Smooth muscle cell (in vitro differentiated cells): Measurements from ENCODE around the gene RTTN. TPM values are rescaled to one million over a fixed set of nuclear protein-coding genes. Genes with fewer than 3 reads are reported as not detected.

ENCODE experiments used
- DNase-seq: peaks from one replicate; lab custom pipeline; 2025; ENCODE audit not compliant: unreplicated experiment; lab: John Stamatoyannopoulos, UW
- H2AFZ ChIP-seq: fragments of 200-600 bp; sonication (generic); 2 replicates; pipeline ENCODE4 v1.6.0; 2016; ENCODE audit warnings: antibody characterized with exemption, low read depth, mild to moderate bottlenecking
- H3F3A ChIP-seq: fragments of 200-600 bp; sonication (generic); 2 replicates; pipeline ENCODE4 v1.6.0; 2017; ENCODE audit warnings: antibody characterized with exemption, low read depth
- H3K27ac ChIP-seq: fragments of 200-600 bp; sonication (generic); 2 replicates; pipeline ENCODE4 v1.5.1; 2016; ENCODE audit warnings: low read depth, mild to moderate bottlenecking
- H3K27me3 ChIP-seq: fragments of 200-600 bp; sonication (generic); 2 replicates; pipeline ENCODE4 v1.6.1; 2016; ENCODE audit warnings: low read depth, mild to moderate bottlenecking
- H3K36me3 ChIP-seq: fragments of 200-600 bp; sonication (generic); 2 replicates; pipeline ENCODE4 v1.5.1; 2016; ENCODE audit warnings: low read depth
- H3K4me1 ChIP-seq: fragments of 200-600 bp; sonication (generic); 2 replicates; pipeline ENCODE4 v1.5.1; 2016; ENCODE audit warnings: low read depth
- H3K4me2 ChIP-seq: fragments of 200-600 bp; sonication (generic); 2 replicates; pipeline ENCODE4 v1.6.0; 2016; ENCODE audit warnings: mild to moderate bottlenecking
- H3K4me3 ChIP-seq: fragments of 200-600 bp; sonication (generic); 2 replicates; pipeline ENCODE4 v1.5.1; 2016; ENCODE audit warnings: mild to moderate bottlenecking
- H3K79me2 ChIP-seq: fragments of 200-600 bp; sonication (generic); 2 replicates; pipeline ENCODE4 v1.6.0; 2016; ENCODE audit warnings: low read depth, mild to moderate bottlenecking
- H3K9ac ChIP-seq: fragments of 200-600 bp; sonication (generic); 2 replicates; pipeline ENCODE4 v1.6.0; 2016; ENCODE audit warnings: low read depth
- H3K9me3 ChIP-seq: fragments of 200-600 bp; sonication (generic); replicated peaks from 2 replicates; pipeline ENCODE4 v1.5.1; 2016; ENCODE audit warnings: low read depth
- H4K20me1 ChIP-seq: fragments of 200-600 bp; sonication (generic); 2 replicates; pipeline ENCODE4 v1.6.0; 2016; ENCODE audit warnings: low read depth
- CTCF ChIP-seq: fragments of 200-600 bp; sonication (generic); IDR thresholded peaks from 2 replicates; pipeline ENCODE4 v1.5.1; 2017; ENCODE audit warnings: borderline replicate concordance, mild to moderate bottlenecking, antibody characterized with exemption; ENCODE audit not compliant: insufficient read depth, poor library complexity, severe bottlenecking
- WGBS: methylation state at CpG from one replicate; pipeline ENCODE4 v1.1.7; 2016; ENCODE audit warnings: low lambda C conversion rate; 5-methylcytosine and 5-hydroxymethylcytosine counted together
- polyA plus RNA-seq: library from polyadenylated mRNA; unstranded; fragments of >200 nt; fragmentation: Nextera tagmentation; extraction: Ambion mirVana; gene quantifications from 2 replicates; pipeline ENCODE4 v1.2.1, GENCODE V29; 2016
- total RNA-seq: library from RNA; depleted of rRNA; stranded (reverse); fragments of >200 nt; gene quantifications from 2 replicates; pipeline ENCODE4 v1.2.3, GENCODE V29; 2014

RTTN gene
- total and polyA plus RNA-seq, 2 experiments from 2014 or later, result 3.6 to 17.3 TPM

GRCh38 chr18:70146174-70146573 lies 59.3 kb downstream of the RTTN start:
- 96% methylated on average over 2 of the region's 2 CpGs for WGBS
- no peak overlapping the region for H3K4me2 ChIP-seq

GRCh38 chr18:70142001-70142400 lies 63.5 kb downstream of the RTTN start:
- Histone ChIP-seq H3K36me3 (no peaks in the 10 kb centered on the region), H3K4me2 (no peak overlapping the region), H2AFZ (no peak overlapping the region), H3K27ac (no peak overlapping the region), H3F3A (no peaks in the 10 kb centered on the region), H4K20me1 (no peaks in the 10 kb centered on the region), H3K27me3 (no peaks in the 10 kb centered on the region), H3K4me3 (no peak overlapping the region), H3K9me3 (no peaks in the 10 kb centered on the region), H3K9ac (no peak overlapping the region), H3K4me1 (no peaks in the 10 kb centered on the region), H3K79me2 (no peaks in the 10 kb centered on the region)
- 96% methylated on average over 3 of the region's 3 CpGs for WGBS
- TF ChIP-seq CTCF, result no peak
- DNase-seq, result no peak

More at GRCh38 chr18:70146174-70146573, 59.3 kb downstream of the RTTN start:
- no peak overlapping the region for H3K9ac ChIP-seq
- no peak overlapping the region for H3K27ac ChIP-seq
- H3K4me3 ChIP-seq, result no peak overlapping the region
- no peak for DNase-seq
- H3K27me3 ChIP-seq, result no peaks in the 10 kb centered on the region
- no peaks in the 10 kb centered on the region for H3K79me2 ChIP-seq
- H3K4me1 ChIP-seq, result no peaks in the 10 kb centered on the region
- H3K36me3 ChIP-seq, result no peaks in the 10 kb centered on the region
- TF ChIP-seq CTCF, result no peak
- no peaks in the 10 kb centered on the region for H3K9me3 ChIP-seq
- H2AFZ ChIP-seq, result no peak overlapping the region
- H3F3A ChIP-seq, result no peaks in the 10 kb centered on the region
- no peaks in the 10 kb centered on the region for H4K20me1 ChIP-seq

- no peaks in the 10 kb centered on the region for H3K79me2 ChIP-seq
- no peak overlapping the region for H2AFZ ChIP-seq
- no peak overlapping the region for H3K4me3 ChIP-seq
- H3K27ac ChIP-seq, result no peak overlapping the region
- H3K36me3 ChIP-seq, result no peaks in the 10 kb centered on the region
- no peak for DNase-seq
- no peaks in the 10 kb centered on the region for H3K27me3 ChIP-seq
- no peak overlapping the region for H3K4me2 ChIP-seq
- H3K9ac ChIP-seq, result no peak overlapping the region
- no peak for TF ChIP-seq CTCF
- H3F3A ChIP-seq, result no peaks in the 10 kb centered on the region
- no peaks in the 10 kb centered on the region for H4K20me1 ChIP-seq
- WGBS, result 97% methylated on average over 1 of the region's 1 CpG
- H3K4me1 ChIP-seq, result no peaks in the 10 kb centered on the region
- H3K9me3 ChIP-seq, result no peaks in the 10 kb centered on the region
Observed at GRCh38 chr18:70139138-70139537, 66.3 kb downstream of the RTTN start.

GRCh38 chr18:70135604-70136003 lies 69.9 kb downstream of the RTTN start:
- Histone ChIP-seq H3K4me2 (no peak overlapping the region), H2AFZ (no peak overlapping the region), H4K20me1 (no peaks in the 10 kb centered on the region), H3K79me2 (no peaks in the 10 kb centered on the region), H3K9me3 (no peaks in the 10 kb centered on the region), H3K36me3 (no peaks in the 10 kb centered on the region), H3F3A (no peaks in the 10 kb centered on the region), H3K27me3 (no peaks in the 10 kb centered on the region), H3K4me1 (no peaks in the 10 kb centered on the region), H3K4me3 (no peak overlapping the region), H3K27ac (no peak overlapping the region), H3K9ac (no peak overlapping the region)
- no peak for TF ChIP-seq CTCF
- 97% methylated on average over 2 of the region's 2 CpGs for WGBS
- no peak for DNase-seq
